ENCODE results near the gene DLGAP1.

DNA sequence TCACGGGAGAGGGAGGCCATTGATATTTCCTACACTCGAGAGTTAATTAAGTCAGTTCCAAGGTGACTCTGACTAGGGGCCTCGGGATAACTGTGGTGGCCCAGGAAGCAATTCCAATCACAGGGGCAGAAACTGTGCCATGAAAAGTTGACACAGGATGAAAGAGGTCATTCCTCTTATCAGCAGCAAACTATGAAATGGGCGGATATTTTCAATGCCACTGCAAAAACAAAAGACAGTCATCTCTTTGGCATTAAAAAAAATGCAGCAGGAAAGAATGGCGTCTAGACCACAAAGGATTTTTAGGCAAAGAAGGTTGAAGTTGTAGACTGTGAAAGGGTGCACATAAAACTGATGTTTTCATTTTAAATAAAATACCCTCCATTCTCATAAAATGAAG lies 955.1 kb downstream of the DLGAP1 start:
- TF ChIP-seq, protein P1, sequence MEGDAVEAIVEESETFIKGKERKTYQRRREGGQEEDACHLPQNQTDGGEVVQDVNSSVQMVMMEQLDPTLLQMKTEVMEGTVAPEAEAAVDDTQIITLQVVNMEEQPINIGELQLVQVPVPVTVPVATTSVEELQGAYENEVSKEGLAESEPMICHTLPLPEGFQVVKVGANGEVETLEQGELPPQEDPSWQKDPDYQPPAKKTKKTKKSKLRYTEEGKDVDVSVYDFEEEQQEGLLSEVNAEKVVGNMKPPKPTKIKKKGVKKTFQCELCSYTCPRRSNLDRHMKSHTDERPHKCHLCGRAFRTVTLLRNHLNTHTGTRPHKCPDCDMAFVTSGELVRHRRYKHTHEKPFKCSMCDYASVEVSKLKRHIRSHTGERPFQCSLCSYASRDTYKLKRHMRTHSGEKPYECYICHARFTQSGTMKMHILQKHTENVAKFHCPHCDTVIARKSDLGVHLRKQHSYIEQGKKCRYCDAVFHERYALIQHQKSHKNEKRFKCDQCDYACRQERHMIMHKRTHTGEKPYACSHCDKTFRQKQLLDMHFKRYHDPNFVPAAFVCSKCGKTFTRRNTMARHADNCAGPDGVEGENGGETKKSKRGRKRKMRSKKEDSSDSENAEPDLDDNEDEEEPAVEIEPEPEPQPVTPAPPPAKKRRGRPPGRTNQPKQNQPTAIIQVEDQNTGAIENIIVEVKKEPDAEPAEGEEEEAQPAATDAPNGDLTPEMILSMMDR (IDR thresholded peaks at IDR 0.05 in 8 of 11, conservative IDR thresholded peaks at IDR 0.05 in 3 of 11) = no peak
- TF ChIP-seq POLR2A (IDR thresholded peaks at IDR 0.05) = no peak

Measured in spleen (tissue), 7 donors.